Prostate gland (tissue), 2 donors: ENCODE data around the gene MTOR. TPM values are rescaled to one million over a fixed set of nuclear protein-coding genes. Genes with fewer than 3 reads are reported as not detected.
A peak's percentile ranks its signal among the peaks of the same experiment; 100 is the strongest.

ENCODE experiments used
- DNase-seq: peaks from one replicate; pipeline ENCODE4 v3.0.0-alpha.2; 2019; ENCODE audit warnings: low spot score
- H3K27ac ChIP-seq, 2 donors: fragments of 200-600 bp; sonication (generic); 2 replicates each; pipeline ENCODE4 v1.5.1; 2017 to 2019
- H3K27me3 ChIP-seq: fragments of 200-600 bp; sonication (generic); replicated peaks from 2 replicates; pipeline ENCODE4 v1.5.1; 2019; ENCODE audit not compliant: insufficient read depth
- H3K36me3 ChIP-seq, 2 donors: fragments of 200-600 bp; sonication (generic); 1 replicate in 1 of 2; 2 replicates in 1 of 2; pipeline versions ENCODE4 v1.5.1 to v1.8.1; 2017 to 2019
- H3K4me1 ChIP-seq: fragments of 200-600 bp; sonication (generic); replicated peaks from 2 replicates; pipeline ENCODE4 v1.5.1; 2019
- H3K4me3 ChIP-seq, 2 donors: fragments of 200-600 bp; sonication (generic); 2 replicates each; pipeline ENCODE4 v1.5.1; 2017 to 2019
- H3K9me3 ChIP-seq: fragments of 200-600 bp; sonication (generic); 2 replicates; pipeline ENCODE4 v1.5.1; 2017
- CTCF ChIP-seq, 4 experiments: fragments of 200-600 bp in 2 of 4; fragments of 450-650 bp in 2 of 4; sonication (generic) in 2 of 4; IDR thresholded peaks; 1 replicate in 3 of 4; 2 replicates in 1 of 4; pipeline ENCODE4 v1.5.1; 2016 to 2019; ENCODE audit warnings: antibody characterized with exemption in 4 of 4, mild to moderate bottlenecking in 2 of 4, moderate library complexity in 2 of 4
- POLR2A ChIP-seq: fragments of 450-650 bp; IDR thresholded peaks from one replicate; pipeline ENCODE4 v1.6.1; 2016; ENCODE audit warnings: antibody characterized with exemption, mild to moderate bottlenecking
- POLR2AphosphoS5 ChIP-seq: sonication (generic); formaldehyde crosslinking; IDR thresholded peaks from one replicate; pipeline ENCODE4 v1.6.1; 2017; ENCODE audit warnings: antibody characterized with exemption
- WGBS: methylation state at CpG from one replicate; pipeline ENCODE4 v1.1.5; 2018; 5-methylcytosine and 5-hydroxymethylcytosine counted together
- intact Hi-C: fragments of 100-400 bp; cut with DNase I; formaldehyde crosslinking; loops from one replicate; pipeline ENCODE4 v1.14.2; 2022
- total RNA-seq, 2 donors: library from RNA; depleted of rRNA; stranded (reverse); fragments of >200 nt; gene quantifications; one replicate each; pipeline ENCODE4 v1.1.0, GENCODE V29; 2016

Gene MTOR
- total RNA-seq, 2 donors from 2014 or later: 34.7 to 56.1 TPM

DNA sequence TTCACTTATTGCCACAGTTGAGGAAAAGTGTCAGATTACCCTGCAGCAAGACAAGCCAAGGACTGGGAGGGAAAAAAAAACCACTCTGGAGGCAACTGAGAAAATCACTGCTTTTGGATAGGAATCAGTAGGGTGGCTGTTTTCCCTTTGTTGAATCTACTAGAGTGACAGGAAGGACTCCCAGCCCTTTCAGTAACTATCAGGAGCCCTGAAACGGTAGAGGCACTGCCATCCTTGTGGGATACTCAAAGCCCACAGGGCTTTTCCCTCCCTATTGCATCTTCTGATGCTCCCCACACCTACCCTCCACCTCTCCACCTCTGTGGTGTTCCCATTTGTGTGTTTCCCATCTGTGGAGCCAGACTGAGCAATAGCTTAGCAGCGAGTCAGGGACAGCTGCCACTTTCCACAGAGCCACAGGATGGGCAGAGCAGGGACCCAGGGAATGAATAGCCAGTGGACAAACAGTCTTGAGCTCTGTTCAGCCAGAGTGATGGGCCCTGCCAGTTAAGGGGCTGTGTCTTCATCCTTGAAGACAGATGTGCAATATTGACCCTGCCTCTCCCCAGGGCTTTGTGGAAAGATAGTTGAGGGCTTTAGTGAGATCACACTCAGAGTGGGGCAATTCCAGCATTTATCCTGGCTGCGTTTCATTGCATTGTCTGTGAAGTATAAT lies 24.5 kb upstream of the MTOR start:
- Histone ChIP-seq H3K27ac (no peak overlapping the region), H3K36me3 (peaks cover 0 to 4% of the 10 kb centered on the region in 2 donors), H3K27me3 (no peaks in the 10 kb centered on the region), H3K4me1 (no peaks in the 10 kb centered on the region), H3K9me3 (no peaks in the 10 kb centered on the region), H3K4me3 (no peak overlapping the region)
- WGBS: 79% methylated on average over 3 of the region's 3 CpGs
- intact Hi-C loops: no loop called here
- no peak for DNase-seq
- TF ChIP-seq POLR2A (no peak), POLR2AphosphoS5 (no peak), CTCF (IDR thresholded peaks at IDR 0.05) (no peak)

DNA sequence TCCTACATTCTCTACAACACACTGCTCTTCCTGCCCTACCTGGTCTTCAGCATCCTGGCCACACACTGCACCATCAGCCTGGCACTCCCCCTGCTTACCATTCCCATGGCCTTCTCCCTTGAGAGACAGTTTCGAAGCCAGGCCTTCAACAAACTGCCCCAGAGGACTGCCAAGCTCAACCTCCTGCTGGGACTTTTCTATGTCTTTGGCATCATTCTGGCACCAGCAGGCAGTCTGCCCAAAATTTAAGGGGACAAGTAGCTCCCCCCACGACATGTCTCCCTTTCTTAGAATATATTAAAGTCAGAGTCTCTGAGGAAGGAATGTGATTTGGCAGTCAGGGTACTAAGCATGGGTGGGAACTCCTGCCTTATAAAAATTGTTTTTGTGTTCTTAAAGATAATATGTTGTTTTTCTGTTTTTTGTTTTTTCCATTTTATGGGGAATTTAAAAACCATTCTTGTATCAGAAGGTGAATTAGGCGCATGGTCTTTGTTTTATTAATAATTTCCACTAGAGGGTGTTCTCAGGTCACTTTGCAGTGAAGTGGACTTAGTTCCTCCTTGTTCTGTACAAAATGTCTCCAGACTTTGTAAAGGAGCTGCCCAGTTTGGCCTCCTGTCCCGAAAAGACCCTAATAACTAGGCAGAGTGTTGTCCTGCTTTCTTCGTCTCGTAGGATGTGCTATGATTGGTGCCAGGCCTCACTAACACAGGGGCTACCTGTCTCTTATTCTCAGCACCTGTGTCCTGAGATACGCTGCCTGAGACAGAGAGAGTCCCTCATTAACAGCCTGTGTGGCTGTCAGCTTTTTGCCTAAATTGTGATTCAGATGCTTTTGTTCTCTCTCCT lies 23.8 kb upstream of the MTOR start:
- no peaks in the 10 kb centered on the region for H3K4me1 ChIP-seq
- TF ChIP-seq CTCF (IDR thresholded peaks at IDR 0.05) (peak in 3 of 4 experiments; percentile 15 to 57 (median 46)), POLR2A (no peak)
- no peak overlapping the region for H3K4me3 ChIP-seq
- intact Hi-C loops: no loop called here
- 47% methylated on average over 7 of the region's 7 CpGs for WGBS
- H3K27ac ChIP-seq: no peak overlapping the region
- no peaks in the 10 kb centered on the region for H3K9me3 ChIP-seq
- H3K27me3 ChIP-seq: no peaks in the 10 kb centered on the region
- no peak for DNase-seq
- peaks cover 0 to 4% of the 10 kb centered on the region in 2 donors for H3K36me3 ChIP-seq

- peaks cover 0 to 4% of the 10 kb centered on the region in 2 donors for H3K36me3 ChIP-seq
- H3K27me3 ChIP-seq: no peaks in the 10 kb centered on the region
- H3K9me3 ChIP-seq: no peaks in the 10 kb centered on the region
- intact Hi-C loops: no loop called here
- TF ChIP-seq POLR2AphosphoS5 (no peak), POLR2A (no peak), CTCF (IDR thresholded peaks at IDR 0.05) (no peak)
- WGBS: 91% methylated on average over 6 of the region's 6 CpGs
- H3K4me3 ChIP-seq: no peak overlapping the region
- H3K27ac ChIP-seq: no peak overlapping the region
- no peak for DNase-seq
- no peaks in the 10 kb centered on the region for H3K4me1 ChIP-seq
These were observed 22.4 kb upstream of the MTOR start for GRCh38 chr1:11284784-11285183.

GRCh38 chr1:11283151-11283550 lies 20.8 kb upstream of the MTOR start:
- Histone ChIP-seq H3K36me3 (peaks cover 0 to 4% of the 10 kb centered on the region in 2 donors), H3K27me3 (no peaks in the 10 kb centered on the region), H3K27ac (no peak overlapping the region), H3K4me1 (no peaks in the 10 kb centered on the region), H3K9me3 (no peaks in the 10 kb centered on the region), H3K4me3 (no peak overlapping the region)
- WGBS: 94% methylated on average over 6 of the region's 6 CpGs
- intact Hi-C loops: no loop called here
- DNase-seq: no peak
- TF ChIP-seq POLR2AphosphoS5: no peak
- TF ChIP-seq POLR2A: no peak
- TF ChIP-seq CTCF (IDR thresholded peaks at IDR 0.05): no peak
